HepG2 (cell line): ENCODE results near the gene IL11RA. TPM values are rescaled to one million over a fixed set of nuclear protein-coding genes. Genes with fewer than 3 reads are reported as not detected.

ENCODE experiments used
- ETV6 ChIP-seq: sonication (generic); formaldehyde crosslinking; conservative IDR thresholded peaks from 2 replicates; pipeline ENCODE4 v1.4.0; 2020; ENCODE audit warnings: missing genetic modification reagents
- HCFC1 ChIP-seq: fragments of 150-350 bp; IDR thresholded peaks from 2 replicates; pipeline ENCODE4 v1.6.1; 2014; ENCODE audit warnings: low read depth, low read length
- HMGXB3 ChIP-seq: sonication (generic); formaldehyde crosslinking; IDR thresholded peaks from 2 replicates; pipeline ENCODE4 v1.4.0; 2020; ENCODE audit warnings: missing genetic modification reagents, borderline replicate concordance
- MXI1 ChIP-seq: IDR thresholded peaks from 3 replicates; pipeline ENCODE4 v1.6.1; 2012; ENCODE audit warnings: low read depth, low read length, inconsistent platforms, borderline replicate concordance
- NCOA1 ChIP-seq: sonication (generic); formaldehyde crosslinking; IDR thresholded peaks from 2 replicates; pipeline ENCODE4 v1.9.0; 2021; ENCODE audit warnings: missing genetic modification reagents
- ONECUT2 ChIP-seq: sonication (generic); formaldehyde crosslinking; IDR thresholded peaks from 2 replicates; pipeline ENCODE4 v1.4.0; 2020; ENCODE audit warnings: missing genetic modification reagents
- PLRG1 ChIP-seq: fragments of 450-650 bp; conservative IDR thresholded peaks from 2 replicates; pipeline ENCODE4 v1.6.1; 2016
- PRDM4 ChIP-seq: sonication (generic); formaldehyde crosslinking; IDR thresholded peaks from 2 replicates; pipeline ENCODE4 v1.9.0; 2021; ENCODE audit warnings: missing genetic modification reagents, borderline replicate concordance
- SATB2 ChIP-seq: sonication (generic); formaldehyde crosslinking; IDR thresholded peaks from 2 replicates; pipeline ENCODE4 v1.5.0; 2020; ENCODE audit warnings: missing genetic modification reagents
- SKIL ChIP-seq: sonication (generic); formaldehyde crosslinking; IDR thresholded peaks from 2 replicates; pipeline ENCODE4 v1.8.0; 2022; ENCODE audit warnings: missing genetic modification reagents, mild to moderate bottlenecking, moderate library complexity, borderline replicate concordance
- SMAD1 ChIP-seq: sonication (generic); formaldehyde crosslinking; IDR thresholded peaks from 2 replicates; pipeline ENCODE4 v1.4.0; 2020; ENCODE audit warnings: missing genetic modification reagents, low read depth, mild to moderate bottlenecking, borderline replicate concordance
- SRSF4 ChIP-seq: fragments of 200-400 bp; formaldehyde crosslinking; IDR thresholded peaks from one replicate; pipeline ENCODE4 v1.6.1; 2018; ENCODE audit warnings: mild to moderate bottlenecking, low read depth, low read length, moderate library complexity; ENCODE audit not compliant: poor library complexity, severe bottlenecking
- TFAP4 ChIP-seq: sonication (generic); IDR thresholded peaks from 2 replicates; pipeline ENCODE4 v1.6.1; 2016; ENCODE audit warnings: low read depth, borderline replicate concordance
- ZBTB7B ChIP-seq: sonication (generic); formaldehyde crosslinking; IDR thresholded peaks from 2 replicates; pipeline ENCODE4 v1.4.0; 2020; ENCODE audit warnings: missing genetic modification reagents
- ZEB1 ChIP-seq: IDR thresholded peaks from 2 replicates; pipeline ENCODE4 v1.6.1; 2012; ENCODE audit warnings: mild to moderate bottlenecking, low read depth, inconsistent platforms; ENCODE audit not compliant: insufficient replicate concordance
- ZIK1 ChIP-seq: sonication (generic); formaldehyde crosslinking; IDR thresholded peaks from 2 replicates; pipeline ENCODE4 v1.5.0; 2020; ENCODE audit warnings: mild to moderate bottlenecking, low read depth, missing genetic modification reagents, borderline replicate concordance
- ZNF362 ChIP-seq: sonication (generic); formaldehyde crosslinking; IDR thresholded peaks from 2 replicates; pipeline ENCODE4 v1.4.0; 2020; ENCODE audit warnings: missing genetic modification reagents, mild to moderate bottlenecking, borderline replicate concordance
- ZNF672 ChIP-seq: sonication (generic); formaldehyde crosslinking; IDR thresholded peaks from 2 replicates; pipeline ENCODE4 v1.8.1; 2022; ENCODE audit warnings: missing genetic modification reagents
- ZNF746 ChIP-seq: sonication (generic); formaldehyde crosslinking; IDR thresholded peaks from 2 replicates; pipeline ENCODE4 v1.8.0; 2022; ENCODE audit warnings: mild to moderate bottlenecking, missing genetic modification reagents
- polyA plus RNA-seq, 8 experiments: library from polyadenylated mRNA; depleted of rRNA in 3 of 8; stranded (reverse) in 7 of 8; unstranded in 1 of 8; fragments of >200 nt; fragmentation: Illumina TruSeq in 4 of 8; extraction: Trizol in 4 of 8; gene quantifications; 2 replicates each; pipeline versions ENCODE4 v1.2.1 to v1.2.3, GENCODE V29; 2011 to 2016; ENCODE audit warnings: low read depth in 4 of 8, missing spikeins in 1 of 8, mixed read lengths in 1 of 8; ENCODE audit not compliant: insufficient read depth in 1 of 8
- total RNA-seq, 5 experiments: library from RNA; depleted of rRNA; stranded (reverse); fragments of >200 nt; fragmentation: Illumina TruSeq; extraction: Trizol; gene quantifications; 2 replicates each; pipeline ENCODE4 v1.2.3, GENCODE V29; 2016; ENCODE audit warnings: low read depth in 1 of 5

IL11RA gene
- total and polyA plus RNA-seq, 2 of the 13 experiments (the other 11 are each of a cell fraction or from before 2014, with no cell fraction given) = 2.0 to 4.2 TPM

GRCh38 chr9:34636791-34637355 lies 15.1 kb upstream of the IL11RA start (continued):
- TF ChIP-seq ZNF672 (CRISPR knock-in tag) (no peak), HMGXB3 (no peak), SRSF4 (no peak), ZEB1 (no peak), SMAD1 (CRISPR knock-in tag) (no peak), ZIK1 (CRISPR knock-in tag) (no peak), ZBTB7B (CRISPR knock-in tag) (0 out of 2 replicates have a peak, but pooled peaks have one; percentile 3), ZNF362 (CRISPR knock-in tag) (no peak), ETV6 (CRISPR knock-in tag) (no peak), PLRG1 (no peak), ZNF746 (CRISPR knock-in tag) (peak; percentile 39; the same call in 1 of the 2 replicates), MXI1 (no peak), ONECUT2 (CRISPR knock-in tag) (0 out of 2 replicates have a peak, but pooled peaks have one; percentile 44), PRDM4 (CRISPR knock-in tag) (no peak), HCFC1 (no peak), SATB2 (CRISPR knock-in tag) (0 out of 2 replicates have a peak, but pooled peaks have one; percentile 72), TFAP4 (no peak), NCOA1 (CRISPR knock-in tag) (no peak), SKIL (no peak)
